Fibroblast of lung (primary cell): ENCODE measurements around the gene SAE1. TPM values are rescaled to one million over a fixed set of nuclear protein-coding genes. Genes with fewer than 3 reads are reported as not detected.

ENCODE experiments used
- DNase-seq, 2 donors: peaks; one replicate each; pipeline versions ENCODE4 v3.0.0 to v3.0.0-alpha.2; 2010; ENCODE audit warnings: low read depth in 2 of 2
- H2AFZ ChIP-seq: 2 replicates; pipeline ENCODE4 v1.5.1; 2012; ENCODE audit warnings: low read length, control low read depth, inconsistent platforms
- H3K27ac ChIP-seq: 2 replicates; pipeline ENCODE4 v1.5.1; 2011; ENCODE audit warnings: low read length, control low read depth; ENCODE audit not compliant: insufficient read depth
- H3K27me3 ChIP-seq: 2 replicates; pipeline ENCODE4 v1.5.1; 2011; ENCODE audit warnings: mild to moderate bottlenecking, low read length; ENCODE audit not compliant: control insufficient read depth, insufficient read depth
- H3K36me3 ChIP-seq: 2 replicates; pipeline ENCODE4 v1.5.1; 2011; ENCODE audit warnings: low read length; ENCODE audit not compliant: control insufficient read depth, insufficient read depth
- H3K4me1 ChIP-seq: 2 replicates; pipeline ENCODE4 v1.5.1; 2011; ENCODE audit warnings: low read length; ENCODE audit not compliant: control insufficient read depth, insufficient read depth; ENCODE audit errors: extremely low read depth
- H3K4me2 ChIP-seq: 2 replicates; pipeline ENCODE4 v1.5.1; 2011; ENCODE audit warnings: low read length, control low read depth; ENCODE audit not compliant: insufficient read depth; ENCODE audit errors: extremely low read depth
- H3K4me3 ChIP-seq, 4 experiments: fragments of 200-600 bp in 1 of 4; sonication (generic) in 1 of 4; replicated peaks in 1 of 4; 2 replicates each; pipeline ENCODE4 v1.5.1; 2011 to 2016; ENCODE audit warnings: low read length in 4 of 4, low read depth in 3 of 4, mild to moderate bottlenecking in 3 of 4, control low read depth in 2 of 4, inconsistent platforms in 1 of 4, mixed read lengths in 1 of 4; ENCODE audit not compliant: insufficient read depth in 1 of 4; ENCODE audit errors: control extremely low read depth in 1 of 4
- H3K79me2 ChIP-seq: 2 replicates; pipeline ENCODE4 v1.5.1; 2012; ENCODE audit warnings: mild to moderate bottlenecking, low read length, inconsistent platforms; ENCODE audit not compliant: control insufficient read depth, insufficient read depth
- H3K9ac ChIP-seq: 2 replicates; pipeline ENCODE4 v1.5.1; 2011; ENCODE audit warnings: mild to moderate bottlenecking, low read length, control low read depth; ENCODE audit not compliant: insufficient read depth
- H3K9me3 ChIP-seq: 2 replicates; pipeline ENCODE4 v1.5.1; 2012; ENCODE audit warnings: low read depth, low read length; ENCODE audit not compliant: control insufficient read depth, insufficient read depth
- H4K20me1 ChIP-seq: 2 replicates; pipeline ENCODE4 v1.5.1; 2011; ENCODE audit warnings: low read length; ENCODE audit not compliant: control insufficient read depth, insufficient read depth; ENCODE audit errors: extremely low read depth
- CTCF ChIP-seq, 2 donors: IDR thresholded peaks in 1 of 2; conservative IDR thresholded peaks in 1 of 2; 1 replicate in 1 of 2; 2 replicates in 1 of 2; pipeline ENCODE4 v1.5.1; 2011 to 2012; ENCODE audit warnings: low read length in 2 of 2, control low read depth in 1 of 2, inconsistent platforms in 1 of 2, low read depth in 1 of 2, mild to moderate bottlenecking in 1 of 2
- EZH2 ChIP-seq: IDR thresholded peaks from 2 replicates; pipeline ENCODE4 v1.5.1; 2012; ENCODE audit warnings: low read length, control low read depth, mild to moderate bottlenecking; ENCODE audit errors: missing control alignments
- polyA plus RNA-seq, 2 donors: library from polyadenylated mRNA; depleted of rRNA in 1 of 2; stranded (reverse) in 1 of 2; unstranded in 1 of 2; fragments of >200 nt; gene quantifications; 2 replicates each; pipeline ENCODE4 v1.2.1, GENCODE V29; 2011 to 2012; ENCODE audit warnings: missing spikeins in 1 of 2
- total RNA-seq: library from RNA; depleted of rRNA; stranded (reverse); fragments of >200 nt; gene quantifications from 2 replicates; pipeline ENCODE4 v1.2.1, GENCODE V29; 2014

The SAE1 gene
- total and polyA plus RNA-seq, 2 donors (not counting 1 experiment from before 2014, with no cell fraction given), result 97.9 to 152 TPM

DNA sequence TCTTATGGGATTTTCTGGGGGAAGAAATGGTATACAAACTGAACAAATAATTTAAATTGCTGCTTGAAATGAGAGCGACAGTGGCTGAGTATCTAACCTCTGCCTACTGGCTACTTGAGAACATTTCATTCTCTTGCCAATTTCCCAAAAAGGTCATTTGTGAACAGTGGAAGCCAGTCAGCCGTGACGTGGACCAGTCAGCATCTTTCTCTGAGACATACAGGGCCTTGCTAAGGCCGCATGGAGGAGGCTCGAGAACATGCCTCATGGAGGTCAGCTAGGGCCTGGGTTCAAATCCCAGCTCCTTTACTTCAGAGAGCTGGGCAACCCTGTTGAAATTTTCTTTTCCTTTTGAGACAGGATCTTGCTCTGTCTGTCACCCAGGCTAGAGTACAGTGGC is 37.4 kb upstream of the SAE1 start:
- Histone ChIP-seq H3K4me2 (no peak overlapping the region), H3K9ac (no peak overlapping the region), H4K20me1 (no peaks in the 10 kb centered on the region), H3K27me3 (no peaks in the 10 kb centered on the region), H2AFZ (no peak overlapping the region), H3K9me3 (no peaks in the 10 kb centered on the region), H3K4me1 (peaks cover 6% of the 10 kb centered on the region), H3K4me3 (no peak overlapping the region), H3K27ac (no peak overlapping the region), H3K79me2 (peaks cover 44% of the 10 kb centered on the region), H3K36me3 (peaks cover 17% of the 10 kb centered on the region)
- no peak for DNase-seq
- TF ChIP-seq CTCF (conservative IDR thresholded peaks at IDR 0.05 in 1 of 2, IDR thresholded peaks at IDR 0.05 in 1 of 2; ENCODE audit: low read depth in 1 of 2, low read length in 2 of 2), result no peak
- no peak for TF ChIP-seq EZH2

DNA sequence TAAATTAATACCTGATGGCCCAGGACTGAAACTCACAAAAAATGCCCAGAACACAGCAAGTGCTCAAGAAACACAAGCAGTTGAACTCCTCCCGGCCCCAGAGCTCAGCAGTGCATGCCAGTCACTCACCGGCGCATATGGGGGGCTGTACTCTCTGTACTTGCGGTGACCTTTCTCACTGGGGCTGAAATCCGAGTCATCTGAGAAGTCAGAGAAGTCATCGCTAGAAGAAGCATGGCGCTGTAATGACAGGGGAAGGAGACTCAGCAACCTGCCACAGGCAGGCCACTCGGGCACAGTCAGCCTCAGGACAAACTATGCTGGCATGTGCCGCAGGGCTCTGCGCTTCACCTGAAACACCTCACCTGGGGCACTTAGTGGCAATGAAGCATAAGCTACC is 36.8 kb upstream of the SAE1 start:
- H4K20me1 ChIP-seq, result no peaks in the 10 kb centered on the region
- TF ChIP-seq EZH2 (no peak), CTCF (conservative IDR thresholded peaks at IDR 0.05 in 1 of 2, IDR thresholded peaks at IDR 0.05 in 1 of 2; ENCODE audit: low read depth in 1 of 2, low read length in 2 of 2) (no peak)
- peaks cover 50% of the 10 kb centered on the region for H3K79me2 ChIP-seq

DNA sequence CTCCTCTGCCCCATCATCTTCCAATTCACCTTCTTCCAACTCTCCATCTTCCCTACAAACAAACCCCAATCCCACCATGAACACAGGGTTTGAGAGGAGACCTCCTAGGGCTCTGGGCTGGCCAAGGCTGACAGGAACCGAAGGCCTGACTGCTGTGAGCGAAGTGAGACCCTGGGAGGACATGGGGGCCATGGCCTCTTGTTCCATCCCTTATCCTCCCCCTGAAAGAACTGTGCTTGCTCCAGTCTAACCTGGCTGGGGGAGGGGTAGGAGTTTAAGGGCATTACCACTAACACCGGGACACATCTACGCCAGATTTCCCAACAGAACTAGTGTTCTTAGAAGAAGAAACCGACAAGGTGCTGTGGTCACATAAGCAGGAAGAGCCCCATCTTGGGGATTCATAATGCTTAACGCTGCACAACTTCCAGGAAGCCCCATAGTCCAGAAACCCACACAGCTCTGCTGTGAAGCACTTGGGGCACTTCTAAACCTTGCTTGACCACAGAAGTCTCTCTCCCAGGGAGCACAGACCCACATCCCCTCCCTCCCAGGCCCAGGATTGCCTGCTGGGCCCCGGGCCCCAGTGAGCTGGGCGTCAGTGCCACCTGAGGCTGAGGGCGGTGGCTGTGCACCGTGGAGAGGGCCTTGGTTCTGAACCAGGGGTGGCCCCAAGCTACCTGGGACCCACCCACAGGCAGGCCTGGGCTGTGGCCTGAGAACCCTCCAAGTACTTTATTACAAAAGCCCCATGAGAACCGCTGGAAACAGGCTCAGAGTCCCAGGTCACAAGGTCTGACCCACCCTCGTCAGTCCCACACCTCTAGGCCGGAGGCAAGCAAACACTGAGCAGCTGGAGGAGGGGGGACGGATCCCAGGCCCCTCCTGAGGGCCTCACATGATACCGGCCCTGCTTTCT is 35.8 kb upstream of the SAE1 start:
- Histone ChIP-seq H3K4me3 (no peak overlapping the region), H2AFZ (no peak overlapping the region), H3K9ac (no peak overlapping the region), H3K27me3 (no peaks in the 10 kb centered on the region), H3K27ac (peak overlapping the region; percentile 25), H4K20me1 (no peaks in the 10 kb centered on the region), H3K9me3 (no peaks in the 10 kb centered on the region), H3K36me3 (peaks cover 15% of the 10 kb centered on the region), H3K79me2 (peaks cover 58% of the 10 kb centered on the region), H3K4me2 (no peak overlapping the region), H3K4me1 (peaks cover 6% of the 10 kb centered on the region)
- peak in 1 of 2 donors; percentile 45 for DNase-seq
- TF ChIP-seq CTCF (conservative IDR thresholded peaks at IDR 0.05 in 1 of 2, IDR thresholded peaks at IDR 0.05 in 1 of 2; ENCODE audit: low read depth in 1 of 2, low read length in 2 of 2) (no peak), EZH2 (no peak)

More for the DNA sequence above, 36.8 kb upstream of the SAE1 start:
- Histone ChIP-seq H3K4me3 (no peak overlapping the region), H2AFZ (no peak overlapping the region), H3K27me3 (no peaks in the 10 kb centered on the region), H3K4me2 (no peak overlapping the region), H3K36me3 (peaks cover 17% of the 10 kb centered on the region), H3K27ac (no peak overlapping the region), H3K9ac (no peak overlapping the region), H3K9me3 (no peaks in the 10 kb centered on the region), H3K4me1 (peaks cover 6% of the 10 kb centered on the region)
- no peak for DNase-seq
